WTC11 (cell line): Measurements from ENCODE around the gene MTFR2. TPM values are rescaled to one million over a fixed set of nuclear protein-coding genes. Genes with fewer than 3 reads are reported as not detected.

ENCODE experiments used
- ATAC-seq: fragments of 200-7000 bp; cut with Tn5 transposase; 2 replicates; pipeline ENCODE4 v1.10.0; 2021; ENCODE audit warnings: mild to moderate bottlenecking, moderate library complexity
- CTCF ChIA-PET: fragments of 300-600 bp; sonication (Branson Sonifier 250); formaldehyde crosslinking; loops from one replicate; lab custom pipeline; 2021; ENCODE audit warnings: antibody characterized with exemption; lab: Charles Lee
- POLR2A ChIA-PET: fragments of 350-600 bp; sonication (Branson Sonifier 250); formaldehyde crosslinking; loops from one replicate; lab custom pipeline; 2021; ENCODE audit warnings: antibody characterized with exemption; lab: Charles Lee
- DNase-seq: peaks from one replicate; pipeline ENCODE4 v3.0.0; 2021; ENCODE audit warnings: low spot score
- H3K27ac Mint-ChIP-seq: 2 replicates; pipeline ENCODE4 v1.8.0; 2021; ENCODE audit warnings: mixed read lengths
- H3K27me3 Mint-ChIP-seq: 2 replicates; pipeline ENCODE4 v1.8.0; 2021; ENCODE audit warnings: low read depth, mild to moderate bottlenecking, moderate library complexity, mixed read lengths
- H3K36me3 Mint-ChIP-seq: 2 replicates; pipeline ENCODE4 v1.8.0; 2021; ENCODE audit warnings: mixed read lengths
- H3K4me1 Mint-ChIP-seq: 2 replicates; pipeline ENCODE4 v1.8.0; 2022; ENCODE audit warnings: mixed read lengths
- H3K4me3 Mint-ChIP-seq: 2 replicates; pipeline ENCODE4 v1.8.0; 2021; ENCODE audit warnings: mild to moderate bottlenecking, moderate library complexity, mixed read lengths
- H3K9me3 Mint-ChIP-seq: 2 replicates; pipeline ENCODE4 v1.8.0; 2021; ENCODE audit warnings: mixed read lengths
- CREB1 ChIP-seq: sonication (generic); formaldehyde crosslinking; IDR thresholded peaks from 2 replicates; pipeline ENCODE4 v1.8.0; 2023; ENCODE audit warnings: mild to moderate bottlenecking, missing genetic modification reagents
- ETV6 ChIP-seq: sonication (generic); formaldehyde crosslinking; IDR thresholded peaks from 2 replicates; pipeline ENCODE4 v1.8.1; 2022; ENCODE audit warnings: mild to moderate bottlenecking, missing genetic modification reagents
- FOXJ3 ChIP-seq: sonication (generic); formaldehyde crosslinking; IDR thresholded peaks from 2 replicates; pipeline ENCODE4 v1.9.0; 2021; ENCODE audit warnings: missing genetic modification reagents, mild to moderate bottlenecking, borderline replicate concordance
- GRHL2 ChIP-seq: fragments of 250-450 bp; sonication (Bioruptor Pico); IDR thresholded peaks from 2 replicates; pipeline ENCODE4 v1.8.0; 2022; ENCODE audit warnings: mild to moderate bottlenecking, moderate library complexity; ENCODE audit not compliant: insufficient replicate concordance, severe bottlenecking
- NFYB ChIP-seq: sonication (generic); formaldehyde crosslinking; conservative IDR thresholded peaks from 2 replicates; pipeline ENCODE4 v1.8.0; 2022; ENCODE audit warnings: low read depth, missing genetic modification reagents
- SMAD4 ChIP-seq: sonication (generic); formaldehyde crosslinking; IDR thresholded peaks from 2 replicates; pipeline ENCODE4 v1.8.0; 2022; ENCODE audit warnings: mild to moderate bottlenecking, missing genetic modification reagents
- SOX15 ChIP-seq: fragments of 250-450 bp; sonication (Bioruptor Pico); IDR thresholded peaks from 2 replicates; pipeline ENCODE4 v1.9.0; 2021; ENCODE audit warnings: mild to moderate bottlenecking
- TEAD1 ChIP-seq: sonication (generic); formaldehyde crosslinking; IDR thresholded peaks from 2 replicates; pipeline ENCODE4 v1.8.0; 2022; ENCODE audit warnings: mild to moderate bottlenecking, missing genetic modification reagents
- TP53 ChIP-seq: sonication (generic); formaldehyde crosslinking; IDR thresholded peaks from 2 replicates; pipeline ENCODE4 v1.8.1; 2023; ENCODE audit warnings: mild to moderate bottlenecking, missing genetic modification reagents
- ZBTB21 ChIP-seq: sonication (generic); formaldehyde crosslinking; IDR thresholded peaks from 2 replicates; pipeline ENCODE4 v1.8.1; 2023; ENCODE audit warnings: mild to moderate bottlenecking, missing genetic modification reagents, borderline replicate concordance
- ZNF121 ChIP-seq: sonication (generic); formaldehyde crosslinking; IDR thresholded peaks from 2 replicates; pipeline ENCODE4 v1.8.0; 2023; ENCODE audit warnings: missing genetic modification reagents
- ZNF317 ChIP-seq: sonication (generic); formaldehyde crosslinking; IDR thresholded peaks from 2 replicates; pipeline ENCODE4 v1.8.1; 2023; ENCODE audit warnings: low read depth, mild to moderate bottlenecking, moderate library complexity, missing genetic modification reagents, borderline replicate concordance
- ZNF396 ChIP-seq: fragments of 250-450 bp; sonication (Bioruptor Pico); IDR thresholded peaks from 2 replicates; pipeline ENCODE4 v1.8.0; 2021; ENCODE audit warnings: mild to moderate bottlenecking, moderate library complexity, borderline replicate concordance
- ZNF416 ChIP-seq: fragments of 250-450 bp; sonication (Bioruptor Pico); IDR thresholded peaks from 2 replicates; pipeline ENCODE4 v1.9.0; 2021; ENCODE audit warnings: mild to moderate bottlenecking, inconsistent platforms
- ZNF671 ChIP-seq: fragments of 250-450 bp; sonication (Bioruptor Pico); IDR thresholded peaks from 2 replicates; pipeline ENCODE4 v1.8.0; 2021; ENCODE audit warnings: mild to moderate bottlenecking
- total RNA-seq: library from RNA; stranded (reverse); gene quantifications from 3 replicates; pipeline ENCODE4 v1.2.3, GENCODE V29; 2021
- TF ChIP-seq, protein P1 (sequence below): sonication (generic); formaldehyde crosslinking; IDR thresholded peaks from 2 replicates; pipeline ENCODE4 v1.8.0; 2022; ENCODE audit warnings: mild to moderate bottlenecking, missing genetic modification reagents
- TF ChIP-seq, protein P2 (sequence below): sonication (generic); formaldehyde crosslinking; IDR thresholded peaks from 2 replicates; pipeline ENCODE4 v1.8.1; 2022; ENCODE audit warnings: mild to moderate bottlenecking, moderate library complexity, missing genetic modification reagents
- TF ChIP-seq, protein P3 (sequence below): sonication (generic); formaldehyde crosslinking; IDR thresholded peaks from 2 replicates; pipeline ENCODE4 v1.8.1; 2023; ENCODE audit warnings: mild to moderate bottlenecking, missing genetic modification reagents, moderate library complexity
- TF ChIP-seq, protein P4 (sequence below): sonication (generic); formaldehyde crosslinking; IDR thresholded peaks from 2 replicates; pipeline ENCODE4 v1.8.0; 2022; ENCODE audit warnings: mild to moderate bottlenecking, missing genetic modification reagents
- TF ChIP-seq, protein P5 (sequence below): sonication (generic); formaldehyde crosslinking; IDR thresholded peaks from 2 replicates; pipeline ENCODE4 v1.8.0; 2022; ENCODE audit warnings: mild to moderate bottlenecking, missing genetic modification reagents
- TF ChIP-seq, protein P6 (sequence below): sonication (generic); formaldehyde crosslinking; IDR thresholded peaks from 2 replicates; pipeline ENCODE4 v1.8.1; 2022; ENCODE audit warnings: low read depth, missing genetic modification reagents, borderline replicate concordance

The MTFR2 gene
- total RNA-seq, 1 experiment from 2014 or later = 8.5 TPM

DNA sequence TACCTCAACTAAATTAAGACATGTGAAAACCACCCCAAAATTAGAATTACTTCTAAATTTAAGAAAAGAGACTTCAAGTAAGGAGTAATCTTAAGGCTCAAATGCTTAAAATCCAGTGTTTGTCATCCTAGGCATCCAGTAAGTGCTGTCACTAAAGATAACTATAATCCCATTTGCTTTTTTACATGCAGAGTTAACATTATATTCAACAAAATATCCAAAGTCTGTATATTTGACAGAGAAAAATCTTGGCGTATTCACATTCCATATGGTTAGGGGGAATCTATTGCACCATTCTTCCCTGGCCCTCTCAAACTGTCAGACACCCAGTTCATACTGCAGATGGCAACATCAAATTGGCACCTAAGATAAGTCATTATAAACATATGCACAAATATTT is 17.4 kb downstream of the MTFR2 start (continued):
- TF ChIP-seq, protein P1, sequence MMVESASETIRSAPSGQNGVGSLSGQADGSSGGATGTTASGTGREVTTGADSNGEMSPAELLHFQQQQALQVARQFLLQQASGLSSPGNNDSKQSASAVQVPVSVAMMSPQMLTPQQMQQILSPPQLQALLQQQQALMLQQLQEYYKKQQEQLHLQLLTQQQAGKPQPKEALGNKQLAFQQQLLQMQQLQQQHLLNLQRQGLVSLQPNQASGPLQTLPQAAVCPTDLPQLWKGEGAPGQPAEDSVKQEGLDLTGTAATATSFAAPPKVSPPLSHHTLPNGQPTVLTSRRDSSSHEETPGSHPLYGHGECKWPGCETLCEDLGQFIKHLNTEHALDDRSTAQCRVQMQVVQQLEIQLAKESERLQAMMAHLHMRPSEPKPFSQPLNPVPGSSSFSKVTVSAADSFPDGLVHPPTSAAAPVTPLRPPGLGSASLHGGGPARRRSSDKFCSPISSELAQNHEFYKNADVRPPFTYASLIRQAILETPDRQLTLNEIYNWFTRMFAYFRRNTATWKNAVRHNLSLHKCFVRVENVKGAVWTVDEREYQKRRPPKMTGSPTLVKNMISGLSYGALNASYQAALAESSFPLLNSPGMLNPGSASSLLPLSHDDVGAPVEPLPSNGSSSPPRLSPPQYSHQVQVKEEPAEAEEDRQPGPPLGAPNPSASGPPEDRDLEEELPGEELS (CRISPR knock-in tag) = no peak
- TF ChIP-seq, protein P2, sequence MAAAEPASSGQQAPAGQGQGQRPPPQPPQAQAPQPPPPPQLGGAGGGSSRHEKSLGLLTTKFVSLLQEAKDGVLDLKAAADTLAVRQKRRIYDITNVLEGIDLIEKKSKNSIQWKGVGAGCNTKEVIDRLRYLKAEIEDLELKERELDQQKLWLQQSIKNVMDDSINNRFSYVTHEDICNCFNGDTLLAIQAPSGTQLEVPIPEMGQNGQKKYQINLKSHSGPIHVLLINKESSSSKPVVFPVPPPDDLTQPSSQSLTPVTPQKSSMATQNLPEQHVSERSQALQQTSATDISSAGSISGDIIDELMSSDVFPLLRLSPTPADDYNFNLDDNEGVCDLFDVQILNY (CRISPR knock-in tag) = no peak
- TF ChIP-seq ZNF396 (no peak), SMAD4 (no peak), CREB1 (CRISPR knock-in tag) (no peak)

DNA sequence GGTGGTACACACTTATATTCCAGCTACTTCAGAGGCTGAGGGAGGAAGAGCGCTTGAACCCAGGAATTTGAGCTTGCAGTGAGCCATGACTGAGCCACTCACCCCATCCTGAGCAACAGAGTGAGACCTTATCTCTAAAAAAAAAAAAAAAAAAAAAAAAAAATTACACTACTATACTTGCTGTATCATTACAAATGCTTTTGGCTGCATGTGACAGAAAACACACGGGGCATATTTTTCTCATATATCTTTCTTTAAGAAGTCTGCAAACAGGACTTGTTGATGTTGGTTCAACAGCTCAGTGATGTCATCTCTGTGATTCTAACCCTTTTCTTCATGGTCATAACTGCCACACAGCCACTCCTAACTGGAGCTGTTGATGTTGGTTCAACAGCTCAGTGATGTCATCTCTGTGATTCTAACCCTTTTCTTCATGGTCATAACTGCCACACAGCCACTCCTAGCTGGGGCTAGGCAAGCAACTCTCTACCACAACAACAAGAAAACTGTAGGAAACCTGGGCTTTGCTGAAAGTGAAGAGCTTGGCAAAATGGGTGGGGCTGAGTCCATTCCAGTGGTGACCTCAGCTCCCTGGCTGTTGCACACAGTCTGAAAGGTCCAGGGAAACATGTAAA is 19.8 kb downstream of the MTFR2 start:
- Mint-ChIP-seq H3K4me1 (no peaks in the 10 kb centered on the region), H3K36me3 (peaks cover 13% of the 10 kb centered on the region), H3K27me3 (no peaks in the 10 kb centered on the region), H3K9me3 (no peaks in the 10 kb centered on the region), H3K27ac (no peak overlapping the region), H3K4me3 (no peak overlapping the region)
- POLR2A ChIA-PET = no interaction called here
- ATAC-seq (no peak), DNase-seq (no peak)
- CTCF ChIA-PET = no interaction called here
- TF ChIP-seq, protein P3, sequence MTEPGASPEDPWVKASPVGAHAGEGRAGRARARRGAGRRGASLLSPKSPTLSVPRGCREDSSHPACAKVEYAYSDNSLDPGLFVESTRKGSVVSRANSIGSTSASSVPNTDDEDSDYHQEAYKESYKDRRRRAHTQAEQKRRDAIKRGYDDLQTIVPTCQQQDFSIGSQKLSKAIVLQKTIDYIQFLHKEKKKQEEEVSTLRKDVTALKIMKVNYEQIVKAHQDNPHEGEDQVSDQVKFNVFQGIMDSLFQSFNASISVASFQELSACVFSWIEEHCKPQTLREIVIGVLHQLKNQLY = no peak
- TF ChIP-seq ZNF317 (CRISPR knock-in tag) = no peak
- TF ChIP-seq, protein P4, sequence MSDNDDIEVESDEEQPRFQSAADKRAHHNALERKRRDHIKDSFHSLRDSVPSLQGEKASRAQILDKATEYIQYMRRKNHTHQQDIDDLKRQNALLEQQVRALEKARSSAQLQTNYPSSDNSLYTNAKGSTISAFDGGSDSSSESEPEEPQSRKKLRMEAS = no peak
- TF ChIP-seq NFYB = no peak
- TF ChIP-seq GRHL2 (CRISPR knock-in tag) = no peak
- TF ChIP-seq ZNF121 = no peak
- TF ChIP-seq SOX15 (CRISPR knock-in tag) = no peak
- TF ChIP-seq ZNF671 (CRISPR knock-in tag) = no peak
- no peak for TF ChIP-seq TP53 (CRISPR knock-in tag)
- no peak for TF ChIP-seq ZBTB21 (CRISPR knock-in tag)
- no peak for TF ChIP-seq ZNF416 (CRISPR knock-in tag)
- no peak for TF ChIP-seq FOXJ3 (CRISPR knock-in tag)
- TF ChIP-seq ETV6 = no peak
- TF ChIP-seq TEAD1 (CRISPR knock-in tag) = no peak
- TF ChIP-seq, protein P5, sequence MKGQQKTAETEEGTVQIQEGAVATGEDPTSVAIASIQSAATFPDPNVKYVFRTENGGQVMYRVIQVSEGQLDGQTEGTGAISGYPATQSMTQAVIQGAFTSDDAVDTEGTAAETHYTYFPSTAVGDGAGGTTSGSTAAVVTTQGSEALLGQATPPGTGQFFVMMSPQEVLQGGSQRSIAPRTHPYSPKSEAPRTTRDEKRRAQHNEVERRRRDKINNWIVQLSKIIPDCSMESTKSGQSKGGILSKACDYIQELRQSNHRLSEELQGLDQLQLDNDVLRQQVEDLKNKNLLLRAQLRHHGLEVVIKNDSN (CRISPR knock-in tag) = no peak
- TF ChIP-seq, protein P6, sequence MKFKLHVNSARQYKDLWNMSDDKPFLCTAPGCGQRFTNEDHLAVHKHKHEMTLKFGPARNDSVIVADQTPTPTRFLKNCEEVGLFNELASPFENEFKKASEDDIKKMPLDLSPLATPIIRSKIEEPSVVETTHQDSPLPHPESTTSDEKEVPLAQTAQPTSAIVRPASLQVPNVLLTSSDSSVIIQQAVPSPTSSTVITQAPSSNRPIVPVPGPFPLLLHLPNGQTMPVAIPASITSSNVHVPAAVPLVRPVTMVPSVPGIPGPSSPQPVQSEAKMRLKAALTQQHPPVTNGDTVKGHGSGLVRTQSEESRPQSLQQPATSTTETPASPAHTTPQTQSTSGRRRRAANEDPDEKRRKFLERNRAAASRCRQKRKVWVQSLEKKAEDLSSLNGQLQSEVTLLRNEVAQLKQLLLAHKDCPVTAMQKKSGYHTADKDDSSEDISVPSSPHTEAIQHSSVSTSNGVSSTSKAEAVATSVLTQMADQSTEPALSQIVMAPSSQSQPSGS (CRISPR knock-in tag) = no peak
